OCI-LY3 (cell line): Measurements from ENCODE around the gene OAT.

Experiments used
- CTCF ChIP-seq: fragments of 200-600, 300-600 bp; sonication (generic); IDR thresholded peaks from 2 replicates; pipeline ENCODE4 v1.5.1; 2014; ENCODE audit warnings: antibody characterized with exemption, low read length, low read depth
- EZH2phosphoT487 ChIP-seq: fragments of 200-600 bp; shearing (Covaris generic); IDR thresholded peaks from 2 replicates; pipeline ENCODE4 v1.6.1; 2018; ENCODE audit warnings: antibody characterized with exemption, mixed run types, low read depth

GRCh38 chr10:124450783-124451057 is 32.0 kb upstream of the OAT start:
- TF ChIP-seq CTCF (no peak), EZH2phosphoT487 (no peak)
